GM19468 (cell line): Measurements from ENCODE around the gene CFLAR.
"Not testable (repeated sequence)": the region's sequence is repeated elsewhere in the genome, so short reads cannot be mapped to it uniquely, and the experiment has no call there.

ENCODE experiments used
- ATAC-seq: cut with Tn5 transposase; IDR thresholded peaks from one replicate; pipeline ENCODE4 v1.9.1; 2021; ENCODE audit warnings: mild to moderate bottlenecking, moderate library complexity, moderate number of reproducible peaks; ENCODE audit not compliant: unreplicated experiment; ENCODE audit errors: extremely low read depth

Gene CFLAR

GRCh38 chr2:201172279-201172678 is 56.3 kb downstream of the CFLAR start:
- no peak for ATAC-seq

- ATAC-seq: no peak
These were observed 58.7 kb downstream of the CFLAR start for GRCh38 chr2:201174687-201175086.

- no peak for ATAC-seq
These were observed 60.1 kb downstream of the CFLAR start for GRCh38 chr2:201176081-201176481.

GRCh38 chr2:201180010-201180409 is 64.0 kb downstream of the CFLAR start:
- ATAC-seq: no peak

- peak; percentile 44 for ATAC-seq
These were observed 66.8 kb downstream of the CFLAR start, which contains the start of gene CASP10 for GRCh38 chr2:201182650-201183364. CASP10 (plus strand) TSS chr2:201183141; CDS start chr2:201185778, 2,637 bp downstream.

GRCh38 chr2:201183365-201183727 is 67.4 kb downstream of the CFLAR start:
- no peak for ATAC-seq

- ATAC-seq: not testable (repeated sequence)
These were observed 67.9 kb downstream of the CFLAR start for GRCh38 chr2:201183835-201184234.

GRCh38 chr2:201184248-201184647 is 68.3 kb downstream of the CFLAR start:
- not testable (repeated sequence) for ATAC-seq

- ATAC-seq: no peak
These were observed 69.9 kb downstream of the CFLAR start for GRCh38 chr2:201185863-201186262.

- ATAC-seq: no peak
These were observed 71.0 kb downstream of the CFLAR start for GRCh38 chr2:201186982-201187381.

GRCh38 chr2:201188449-201188848 is 72.5 kb downstream of the CFLAR start:
- ATAC-seq: no peak

- ATAC-seq: no peak
These were observed 75.3 kb downstream of the CFLAR start for GRCh38 chr2:201191132-201191875.

GRCh38 chr2:201194097-201194496 is 78.1 kb downstream of the CFLAR start:
- peak; percentile 68 for ATAC-seq

GRCh38 chr2:201195331-201195730 is 79.4 kb downstream of the CFLAR start:
- no peak for ATAC-seq

GRCh38 chr2:201196003-201196402 is 80.0 kb downstream of the CFLAR start:
- no peak for ATAC-seq

- ATAC-seq: no peak
These were observed 80.8 kb downstream of the CFLAR start for GRCh38 chr2:201196803-201197202.

- no peak for ATAC-seq
These were observed 81.8 kb downstream of the CFLAR start for GRCh38 chr2:201197781-201198180.

GRCh38 chr2:201199847-201200246 is 83.9 kb downstream of the CFLAR start:
- no peak for ATAC-seq

GRCh38 chr2:201200345-201200744 is 84.4 kb downstream of the CFLAR start:
- no peak for ATAC-seq

- no peak for ATAC-seq
These were observed 85.4 kb downstream of the CFLAR start for GRCh38 chr2:201201371-201201770.

- no peak for ATAC-seq
These were observed 88.1 kb downstream of the CFLAR start for GRCh38 chr2:201203916-201204654.
